ENCODE measurements around the gene PSMC1. TPM values are rescaled to one million over a fixed set of nuclear protein-coding genes. Genes with fewer than 3 reads are reported as not detected.

PSMC1 gene
- total RNA-seq, 1 donor from 2014 or later: 113 TPM

GRCh38 chr14:90255871-90256270 lies 482 bp upstream of the PSMC1 start:
- Mint-ChIP-seq H3K27ac (ENCODE audit: unreplicated experiment) (peak overlapping the region; percentile 11), H3K36me3 (ENCODE audit: unreplicated experiment) (peaks cover under 1% of the 10 kb centered on the region), H3K9me3 (ENCODE audit: unreplicated experiment) (no peaks in the 10 kb centered on the region), H3K4me3 (ENCODE audit: unreplicated experiment) (peak overlapping the region; percentile 96), H3K27me3 (ENCODE audit: unreplicated experiment) (peaks cover 4% of the 10 kb centered on the region), H3K4me1 (ENCODE audit: low read depth, unreplicated experiment) (peaks cover 5% of the 10 kb centered on the region)
- DNase-seq: no peak
- no peak for TF ChIP-seq CTCF (IDR thresholded peaks at IDR 0.05; ENCODE audit: partially characterized antibody, unreplicated experiment)

- H3K36me3 Mint-ChIP-seq (ENCODE audit: unreplicated experiment): peaks cover 6% of the 10 kb centered on the region
- H3K4me3 Mint-ChIP-seq (ENCODE audit: unreplicated experiment): peak overlapping the region; percentile 34
- peak overlapping the region; percentile 84 for H3K27ac Mint-ChIP-seq (ENCODE audit: unreplicated experiment)
- H3K27me3 Mint-ChIP-seq (ENCODE audit: unreplicated experiment): no peaks in the 10 kb centered on the region
- TF ChIP-seq CTCF (IDR thresholded peaks at IDR 0.05; ENCODE audit: partially characterized antibody, unreplicated experiment): no peak
- DNase-seq: no peak
- peaks cover 4% of the 10 kb centered on the region for H3K9me3 Mint-ChIP-seq (ENCODE audit: unreplicated experiment)
- H3K4me1 Mint-ChIP-seq (ENCODE audit: low read depth, unreplicated experiment): peaks cover 8% of the 10 kb centered on the region
These were observed 7.5 kb downstream of the PSMC1 start for GRCh38 chr14:90263748-90264449.

- peaks cover 8% of the 10 kb centered on the region for H3K4me1 Mint-ChIP-seq (ENCODE audit: low read depth, unreplicated experiment)
These were observed 10.2 kb downstream of the PSMC1 start for GRCh38 chr14:90266441-90267154.

GRCh38 chr14:90268420-90268819 lies 12.1 kb downstream of the PSMC1 start:
- DNase-seq: no peak
- H3K4me1 Mint-ChIP-seq (ENCODE audit: low read depth, unreplicated experiment): peaks cover 8% of the 10 kb centered on the region
- no peak for TF ChIP-seq CTCF (IDR thresholded peaks at IDR 0.05; ENCODE audit: partially characterized antibody, unreplicated experiment)
- H3K27ac Mint-ChIP-seq (ENCODE audit: unreplicated experiment): no peak overlapping the region
- H3K4me3 Mint-ChIP-seq (ENCODE audit: unreplicated experiment): peak overlapping the region; percentile 23
- H3K36me3 Mint-ChIP-seq (ENCODE audit: unreplicated experiment): no peaks in the 10 kb centered on the region
- peaks cover 4% of the 10 kb centered on the region for H3K9me3 Mint-ChIP-seq (ENCODE audit: unreplicated experiment)
- H3K27me3 Mint-ChIP-seq (ENCODE audit: unreplicated experiment): no peaks in the 10 kb centered on the region

More at GRCh38 chr14:90266441-90267154, 10.2 kb downstream of the PSMC1 start:
- Mint-ChIP-seq H3K27ac (ENCODE audit: unreplicated experiment) (no peak overlapping the region), H3K36me3 (ENCODE audit: unreplicated experiment) (no peaks in the 10 kb centered on the region), H3K27me3 (ENCODE audit: unreplicated experiment) (no peaks in the 10 kb centered on the region), H3K4me3 (ENCODE audit: unreplicated experiment) (no peak overlapping the region), H3K9me3 (ENCODE audit: unreplicated experiment) (peaks cover 4% of the 10 kb centered on the region)
- no peak for DNase-seq
- TF ChIP-seq CTCF (IDR thresholded peaks at IDR 0.05; ENCODE audit: partially characterized antibody, unreplicated experiment): no peak

- Mint-ChIP-seq H3K9me3 (ENCODE audit: unreplicated experiment) (peaks cover 18% of the 10 kb centered on the region), H3K4me3 (ENCODE audit: unreplicated experiment) (no peak overlapping the region), H3K36me3 (ENCODE audit: unreplicated experiment) (no peaks in the 10 kb centered on the region), H3K4me1 (ENCODE audit: low read depth, unreplicated experiment) (peaks cover 21% of the 10 kb centered on the region), H3K27me3 (ENCODE audit: unreplicated experiment) (peaks cover 4% of the 10 kb centered on the region), H3K27ac (ENCODE audit: unreplicated experiment) (no peak overlapping the region)
- no peak for TF ChIP-seq CTCF (IDR thresholded peaks at IDR 0.05; ENCODE audit: partially characterized antibody, unreplicated experiment)
- DNase-seq: no peak
These were observed 16.2 kb downstream of the PSMC1 start for GRCh38 chr14:90272523-90272922.

Data from glutamatergic neuron (in vitro differentiated cells).